ENCODE data around the gene RYR2. TPM values are rescaled to one million over a fixed set of nuclear protein-coding genes. Genes with fewer than 3 reads are reported as not detected.
A peak's percentile ranks its signal among the peaks of the same experiment; 100 is the strongest.

RYR2 gene
- total and polyA plus RNA-seq, 4 donors: 0.43 to 11.6 (median 2.0) TPM

DNA sequence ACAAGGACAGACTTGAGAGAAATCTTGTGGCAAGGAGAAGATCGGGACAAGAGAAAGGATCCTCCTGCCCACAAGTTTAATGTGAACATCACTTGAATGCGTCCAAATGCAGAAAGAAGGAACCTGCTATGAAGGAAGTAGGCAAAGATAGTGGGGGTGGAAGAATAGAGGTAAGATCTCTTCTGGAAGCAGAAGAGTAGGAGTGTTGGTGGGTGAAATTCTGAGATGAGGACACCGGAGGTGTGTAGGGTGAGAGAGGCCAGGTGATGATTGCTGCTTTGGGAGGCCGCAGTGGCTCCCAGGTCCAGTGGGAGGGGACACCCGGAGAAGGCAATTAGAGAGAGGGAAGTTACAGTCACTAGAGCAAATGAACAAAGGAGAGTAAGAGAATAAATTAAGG, 6.8 kb downstream of the RYR2 start:
- Histone ChIP-seq H3K9me3 (ENCODE audit: control insufficient read depth in 4 of 4, insufficient read depth in 3 of 4, low read length in 3 of 4) (no peaks in the 10 kb centered on the region), H3K27me3 (ENCODE audit: control insufficient read depth in 3 of 3, insufficient read depth in 3 of 3, low read length in 2 of 3) (peaks cover 0 to 31% (median 18%) of the 10 kb centered on the region in 3 donors), H3K27ac (ENCODE audit: low read depth in 1 of 2, low read length in 1 of 2) (peak overlapping the region in 1 of 2 donors; percentile 77), H3K4me3 (no peak overlapping the region), H3K4me1 (ENCODE audit: control insufficient read depth in 5 of 5, insufficient read depth in 5 of 5, low read length in 5 of 5) (peaks cover 0 to 13% (median 6%) of the 10 kb centered on the region in 5 donors), H3K36me3 (ENCODE audit: control insufficient read depth in 4 of 4, insufficient read depth in 4 of 4, low read length in 4 of 4) (no peaks in the 10 kb centered on the region), H3K9ac (ENCODE audit: insufficient read depth in 1 of 2, low read length in 2 of 2) (no peak overlapping the region)
- WGBS, 2 donors: 90 to 91% methylated on average over 5 of the region's 5 CpGs
- DNase-seq: no peak
- TF ChIP-seq, protein P1, sequence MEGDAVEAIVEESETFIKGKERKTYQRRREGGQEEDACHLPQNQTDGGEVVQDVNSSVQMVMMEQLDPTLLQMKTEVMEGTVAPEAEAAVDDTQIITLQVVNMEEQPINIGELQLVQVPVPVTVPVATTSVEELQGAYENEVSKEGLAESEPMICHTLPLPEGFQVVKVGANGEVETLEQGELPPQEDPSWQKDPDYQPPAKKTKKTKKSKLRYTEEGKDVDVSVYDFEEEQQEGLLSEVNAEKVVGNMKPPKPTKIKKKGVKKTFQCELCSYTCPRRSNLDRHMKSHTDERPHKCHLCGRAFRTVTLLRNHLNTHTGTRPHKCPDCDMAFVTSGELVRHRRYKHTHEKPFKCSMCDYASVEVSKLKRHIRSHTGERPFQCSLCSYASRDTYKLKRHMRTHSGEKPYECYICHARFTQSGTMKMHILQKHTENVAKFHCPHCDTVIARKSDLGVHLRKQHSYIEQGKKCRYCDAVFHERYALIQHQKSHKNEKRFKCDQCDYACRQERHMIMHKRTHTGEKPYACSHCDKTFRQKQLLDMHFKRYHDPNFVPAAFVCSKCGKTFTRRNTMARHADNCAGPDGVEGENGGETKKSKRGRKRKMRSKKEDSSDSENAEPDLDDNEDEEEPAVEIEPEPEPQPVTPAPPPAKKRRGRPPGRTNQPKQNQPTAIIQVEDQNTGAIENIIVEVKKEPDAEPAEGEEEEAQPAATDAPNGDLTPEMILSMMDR (IDR thresholded peaks at IDR 0.05; ENCODE audit: control extremely low read depth, extremely low read depth): no peak
- ATAC-seq (ENCODE audit: insufficient read depth, low FRiP score): no peak

DNA sequence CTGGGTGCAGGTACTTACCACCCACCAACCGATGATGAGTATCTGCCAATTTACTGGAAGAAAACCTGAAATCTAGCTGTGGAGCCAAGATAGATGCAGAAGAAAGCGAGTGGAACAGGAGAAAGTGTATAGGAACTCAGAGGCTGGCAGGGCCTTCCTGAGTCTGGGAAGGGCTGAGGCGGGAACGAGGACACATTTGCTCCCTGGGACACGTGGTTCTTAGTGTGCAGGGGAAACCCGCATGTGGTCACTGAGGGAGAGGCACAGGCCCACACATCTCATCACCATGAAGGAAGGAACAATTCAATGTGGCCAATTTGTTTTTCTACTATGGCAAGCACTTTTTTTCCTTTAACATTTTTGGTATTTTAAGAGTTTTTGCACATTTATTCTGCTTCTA, 8.2 kb downstream of the RYR2 start:
- peaks cover 0 to 21% (median 6%) of the 10 kb centered on the region in 3 donors for H3K27me3 ChIP-seq (ENCODE audit: control insufficient read depth in 3 of 3, insufficient read depth in 3 of 3, low read length in 2 of 3)
- TF ChIP-seq, protein P1 (IDR thresholded peaks at IDR 0.05; ENCODE audit: control extremely low read depth, extremely low read depth): no peak
- ATAC-seq (ENCODE audit: insufficient read depth, low FRiP score) (no peak), DNase-seq (no peak)
- H3K4me1 ChIP-seq (ENCODE audit: control insufficient read depth in 5 of 5, insufficient read depth in 5 of 5, low read length in 5 of 5): peaks cover 0 to 16% (median 4%) of the 10 kb centered on the region in 5 donors
- no peak overlapping the region for H3K4me3 ChIP-seq
- no peaks in the 10 kb centered on the region for H3K9me3 ChIP-seq (ENCODE audit: control insufficient read depth in 4 of 4, insufficient read depth in 3 of 4, low read length in 3 of 4)
- H3K36me3 ChIP-seq (ENCODE audit: control insufficient read depth in 4 of 4, insufficient read depth in 4 of 4, low read length in 4 of 4): no peaks in the 10 kb centered on the region
- WGBS, 2 donors: 78 to 79% methylated on average over 6 of the region's 6 CpGs
- no peak overlapping the region for H3K9ac ChIP-seq (ENCODE audit: insufficient read depth in 1 of 2, low read length in 2 of 2)
- peak overlapping the region in 1 of 2 donors; percentile 77 for H3K27ac ChIP-seq (ENCODE audit: low read depth in 1 of 2, low read length in 1 of 2)

DNA sequence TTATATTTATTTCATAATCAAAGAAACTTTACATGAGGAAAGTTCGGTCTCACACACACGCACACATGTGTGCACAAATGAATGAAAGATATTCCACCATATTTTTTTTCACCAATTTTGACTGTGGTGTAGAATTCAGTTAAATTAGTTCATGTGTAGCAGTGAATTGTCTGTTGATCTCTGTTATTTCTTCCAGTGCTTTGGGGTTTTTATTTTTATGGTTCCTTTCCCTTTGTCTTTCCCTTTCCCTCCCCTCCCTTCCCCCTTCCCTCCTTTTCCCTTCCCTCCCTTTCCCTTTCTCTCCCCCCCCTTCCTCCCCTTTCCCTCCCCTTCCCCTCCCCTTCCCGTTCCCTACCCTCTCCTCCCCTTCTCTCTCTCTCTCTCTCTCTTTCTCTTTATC, 8.9 kb downstream of the RYR2 start:
- 75 to 77% methylated on average over 3 of the region's 3 CpGs for WGBS, 2 donors
- Histone ChIP-seq H3K27me3 (ENCODE audit: control insufficient read depth in 3 of 3, insufficient read depth in 3 of 3, low read length in 2 of 3) (peaks cover 0 to 14% (median 2%) of the 10 kb centered on the region in 3 donors), H3K9ac (ENCODE audit: insufficient read depth in 1 of 2, low read length in 2 of 2) (no peak overlapping the region), H3K36me3 (ENCODE audit: control insufficient read depth in 4 of 4, insufficient read depth in 4 of 4, low read length in 4 of 4) (no peaks in the 10 kb centered on the region), H3K9me3 (ENCODE audit: control insufficient read depth in 4 of 4, insufficient read depth in 3 of 4, low read length in 3 of 4) (no peaks in the 10 kb centered on the region), H3K27ac (ENCODE audit: low read depth in 1 of 2, low read length in 1 of 2) (peak overlapping the region in 1 of 2 donors; percentile 41), H3K4me3 (no peak overlapping the region), H3K4me1 (ENCODE audit: control insufficient read depth in 5 of 5, insufficient read depth in 5 of 5, low read length in 5 of 5) (peaks cover 0 to 16% (median 3%) of the 10 kb centered on the region in 5 donors)
- DNase-seq (no peak), ATAC-seq (ENCODE audit: insufficient read depth, low FRiP score) (no peak)
- TF ChIP-seq, protein P1 (IDR thresholded peaks at IDR 0.05; ENCODE audit: control extremely low read depth, extremely low read depth): no peak

DNA sequence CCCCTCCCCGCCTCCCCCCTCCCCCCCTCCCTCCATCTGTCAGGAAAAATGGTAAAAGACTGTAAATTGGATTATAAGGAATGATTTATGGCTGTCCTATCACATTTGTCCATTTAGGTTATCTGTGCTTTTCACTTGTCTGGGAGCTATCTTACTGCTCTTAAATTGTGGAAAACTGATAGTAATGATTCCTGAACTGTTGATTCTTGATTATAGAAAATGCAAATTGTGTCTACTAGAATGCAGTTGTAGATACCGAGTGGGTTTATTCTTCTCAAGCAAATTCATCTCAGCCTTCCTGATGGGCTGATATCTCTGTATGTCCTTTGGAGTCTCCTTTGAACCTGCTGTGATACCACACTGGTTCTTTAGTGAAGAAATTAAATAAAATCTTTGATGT, 12.3 kb downstream of the RYR2 start:
- no peak for ATAC-seq (ENCODE audit: insufficient read depth, low FRiP score)
- TF ChIP-seq, protein P1 (IDR thresholded peaks at IDR 0.05; ENCODE audit: control extremely low read depth, extremely low read depth): no peak
- no peak for DNase-seq
- 64 to 76% methylated on average over 2 of the region's 2 CpGs for WGBS, 2 donors
- Histone ChIP-seq H3K27me3 (ENCODE audit: control insufficient read depth in 3 of 3, insufficient read depth in 3 of 3, low read length in 2 of 3) (peaks cover 0 to 3% (median 0%) of the 10 kb centered on the region in 3 donors), H3K27ac (ENCODE audit: low read depth in 1 of 2, low read length in 1 of 2) (peak overlapping the region in 1 of 2 donors; percentile 35), H3K4me1 (ENCODE audit: control insufficient read depth in 5 of 5, insufficient read depth in 5 of 5, low read length in 5 of 5) (peaks cover 0 to 18% (median 2%) of the 10 kb centered on the region in 5 donors), H3K36me3 (ENCODE audit: control insufficient read depth in 4 of 4, insufficient read depth in 4 of 4, low read length in 4 of 4) (peaks cover 0 to 3% (median 0%) of the 10 kb centered on the region in 4 donors), H3K9me3 (ENCODE audit: control insufficient read depth in 4 of 4, insufficient read depth in 3 of 4, low read length in 3 of 4) (peaks cover 0 to 3% (median 0%) of the 10 kb centered on the region in 4 donors), H3K4me3 (no peak overlapping the region), H3K9ac (ENCODE audit: insufficient read depth in 1 of 2, low read length in 2 of 2) (no peak overlapping the region)
